K562 (cell line): Measurements from ENCODE around the gene SYT1.

ENCODE experiments used
- BRCA1 ChIP-seq, 2 experiments: fragments of 450-650 bp in 1 of 2; sonication (generic) in 1 of 2; formaldehyde crosslinking in 1 of 2; IDR thresholded peaks; 2 replicates each; pipeline versions ENCODE4 v1.5.0 to v1.6.1; 2017 to 2020; ENCODE audit warnings: mild to moderate bottlenecking in 1 of 2, missing genetic modification reagents in 1 of 2
- CBX1 ChIP-seq: sonication (generic); IDR thresholded peaks from 2 replicates; pipeline ENCODE4 v1.6.1; 2016; ENCODE audit warnings: antibody characterized with exemption, low read depth, mild to moderate bottlenecking
- EZH2 ChIP-seq: IDR thresholded peaks from 2 replicates; pipeline ENCODE4 v1.6.1; 2012; ENCODE audit warnings: low read depth, mild to moderate bottlenecking, inconsistent platforms, low read length, borderline replicate concordance
- MED1 ChIP-seq: sonication (generic); formaldehyde crosslinking; IDR thresholded peaks from 2 replicates; pipeline ENCODE4 v1.8.1; 2023; ENCODE audit warnings: missing genetic modification reagents, borderline replicate concordance
- TRIM24 ChIP-seq, 2 experiments: fragments of 450-650 bp; IDR thresholded peaks; 2 replicates each; pipeline ENCODE4 v1.6.1; 2016
- ZNF165 ChIP-seq: fragments of 250-450 bp; sonication (Bioruptor Pico); IDR thresholded peaks from 2 replicates; pipeline ENCODE4 v1.4.0; 2020; ENCODE audit warnings: borderline replicate concordance
- ZNF184 ChIP-seq: sonication (generic); formaldehyde crosslinking; IDR thresholded peaks from 2 replicates; pipeline ENCODE4 v1.5.0; 2020; ENCODE audit warnings: missing genetic modification reagents
- ZNF436 ChIP-seq: fragments of 250-450, 450-650 bp; sonication (Bioruptor Pico); formaldehyde crosslinking; IDR thresholded peaks from 2 replicates; pipeline ENCODE4 v1.7.0; 2020; ENCODE audit warnings: mild to moderate bottlenecking
- TF ChIP-seq, protein P1 (sequence below), 3 experiments: IDR thresholded peaks in 2 of 3; conservative IDR thresholded peaks in 1 of 3; 2 replicates each; pipeline ENCODE4 v1.5.1; 2011 to 2012; ENCODE audit warnings: low read length in 3 of 3, mild to moderate bottlenecking in 3 of 3, control low read depth in 2 of 3, improper control_type of control experiment in 1 of 3, inconsistent platforms in 1 of 3, low read depth in 1 of 3, mixed read lengths in 1 of 3, moderate library complexity in 1 of 3; ENCODE audit not compliant: insufficient read depth in 2 of 3
- TF ChIP-seq, protein P2 (sequence below): sonication (generic); formaldehyde crosslinking; IDR thresholded peaks from 2 replicates; pipeline ENCODE4 v1.8.1; 2023; ENCODE audit warnings: missing genetic modification reagents, mild to moderate bottlenecking, borderline replicate concordance
- TF ChIP-seq, protein P3 (sequence below): fragments of 250-450 bp; sonication (Bioruptor Pico); IDR thresholded peaks from 2 replicates; pipeline ENCODE4 v1.8.0; 2022; ENCODE audit warnings: inconsistent platforms, mild to moderate bottlenecking, moderate library complexity, borderline replicate concordance
- TF ChIP-seq, protein P4 (sequence below), 2 experiments: fragments of 450-650 bp; formaldehyde crosslinking in 1 of 2; IDR thresholded peaks; 2 replicates each; pipeline versions ENCODE4 v1.4.0 to v1.6.1; 2014 to 2020; ENCODE audit warnings: mild to moderate bottlenecking in 2 of 2, borderline replicate concordance in 1 of 2, low read depth in 1 of 2

DNA sequence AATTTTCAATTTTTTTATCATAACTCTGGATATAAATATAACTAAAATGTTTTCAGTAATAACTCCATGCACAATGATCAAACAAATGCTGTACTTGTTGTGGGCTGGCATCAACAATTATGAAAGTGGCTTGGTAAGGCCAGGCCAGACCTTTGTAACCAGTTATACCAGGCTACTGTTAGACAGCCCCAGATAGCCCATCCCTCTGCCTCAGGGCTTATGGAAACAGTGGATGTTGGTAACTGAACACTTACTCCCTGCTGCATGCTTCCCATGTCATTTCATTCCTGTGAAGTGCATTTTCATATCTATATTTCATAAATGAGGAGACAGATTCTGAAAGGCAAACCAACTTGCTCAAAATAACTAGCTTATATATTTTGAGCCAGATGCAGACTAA is 195.0 kb downstream of the SYT1 start:
- TF ChIP-seq, protein P1, sequence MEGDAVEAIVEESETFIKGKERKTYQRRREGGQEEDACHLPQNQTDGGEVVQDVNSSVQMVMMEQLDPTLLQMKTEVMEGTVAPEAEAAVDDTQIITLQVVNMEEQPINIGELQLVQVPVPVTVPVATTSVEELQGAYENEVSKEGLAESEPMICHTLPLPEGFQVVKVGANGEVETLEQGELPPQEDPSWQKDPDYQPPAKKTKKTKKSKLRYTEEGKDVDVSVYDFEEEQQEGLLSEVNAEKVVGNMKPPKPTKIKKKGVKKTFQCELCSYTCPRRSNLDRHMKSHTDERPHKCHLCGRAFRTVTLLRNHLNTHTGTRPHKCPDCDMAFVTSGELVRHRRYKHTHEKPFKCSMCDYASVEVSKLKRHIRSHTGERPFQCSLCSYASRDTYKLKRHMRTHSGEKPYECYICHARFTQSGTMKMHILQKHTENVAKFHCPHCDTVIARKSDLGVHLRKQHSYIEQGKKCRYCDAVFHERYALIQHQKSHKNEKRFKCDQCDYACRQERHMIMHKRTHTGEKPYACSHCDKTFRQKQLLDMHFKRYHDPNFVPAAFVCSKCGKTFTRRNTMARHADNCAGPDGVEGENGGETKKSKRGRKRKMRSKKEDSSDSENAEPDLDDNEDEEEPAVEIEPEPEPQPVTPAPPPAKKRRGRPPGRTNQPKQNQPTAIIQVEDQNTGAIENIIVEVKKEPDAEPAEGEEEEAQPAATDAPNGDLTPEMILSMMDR (IDR thresholded peaks at IDR 0.05 in 2 of 3, conservative IDR thresholded peaks at IDR 0.05 in 1 of 3; ENCODE audit: insufficient read depth in 2 of 3, low read depth in 1 of 3, low read length in 3 of 3), result no peak
- TF ChIP-seq ZNF184 (no peak), TRIM24 (IDR thresholded peaks at IDR 0.05) (no peak), MED1 (CRISPR knock-in tag) (no peak), ZNF436 (CRISPR knock-in tag) (no peak), ZNF165 (CRISPR knock-in tag) (no peak), EZH2 (no peak), CBX1 (no peak), BRCA1 (IDR thresholded peaks at IDR 0.05) (no peak), BRCA1 (CRISPR knock-in tag; IDR thresholded peaks at IDR 0.05) (no peak)
- TF ChIP-seq, protein P2, sequence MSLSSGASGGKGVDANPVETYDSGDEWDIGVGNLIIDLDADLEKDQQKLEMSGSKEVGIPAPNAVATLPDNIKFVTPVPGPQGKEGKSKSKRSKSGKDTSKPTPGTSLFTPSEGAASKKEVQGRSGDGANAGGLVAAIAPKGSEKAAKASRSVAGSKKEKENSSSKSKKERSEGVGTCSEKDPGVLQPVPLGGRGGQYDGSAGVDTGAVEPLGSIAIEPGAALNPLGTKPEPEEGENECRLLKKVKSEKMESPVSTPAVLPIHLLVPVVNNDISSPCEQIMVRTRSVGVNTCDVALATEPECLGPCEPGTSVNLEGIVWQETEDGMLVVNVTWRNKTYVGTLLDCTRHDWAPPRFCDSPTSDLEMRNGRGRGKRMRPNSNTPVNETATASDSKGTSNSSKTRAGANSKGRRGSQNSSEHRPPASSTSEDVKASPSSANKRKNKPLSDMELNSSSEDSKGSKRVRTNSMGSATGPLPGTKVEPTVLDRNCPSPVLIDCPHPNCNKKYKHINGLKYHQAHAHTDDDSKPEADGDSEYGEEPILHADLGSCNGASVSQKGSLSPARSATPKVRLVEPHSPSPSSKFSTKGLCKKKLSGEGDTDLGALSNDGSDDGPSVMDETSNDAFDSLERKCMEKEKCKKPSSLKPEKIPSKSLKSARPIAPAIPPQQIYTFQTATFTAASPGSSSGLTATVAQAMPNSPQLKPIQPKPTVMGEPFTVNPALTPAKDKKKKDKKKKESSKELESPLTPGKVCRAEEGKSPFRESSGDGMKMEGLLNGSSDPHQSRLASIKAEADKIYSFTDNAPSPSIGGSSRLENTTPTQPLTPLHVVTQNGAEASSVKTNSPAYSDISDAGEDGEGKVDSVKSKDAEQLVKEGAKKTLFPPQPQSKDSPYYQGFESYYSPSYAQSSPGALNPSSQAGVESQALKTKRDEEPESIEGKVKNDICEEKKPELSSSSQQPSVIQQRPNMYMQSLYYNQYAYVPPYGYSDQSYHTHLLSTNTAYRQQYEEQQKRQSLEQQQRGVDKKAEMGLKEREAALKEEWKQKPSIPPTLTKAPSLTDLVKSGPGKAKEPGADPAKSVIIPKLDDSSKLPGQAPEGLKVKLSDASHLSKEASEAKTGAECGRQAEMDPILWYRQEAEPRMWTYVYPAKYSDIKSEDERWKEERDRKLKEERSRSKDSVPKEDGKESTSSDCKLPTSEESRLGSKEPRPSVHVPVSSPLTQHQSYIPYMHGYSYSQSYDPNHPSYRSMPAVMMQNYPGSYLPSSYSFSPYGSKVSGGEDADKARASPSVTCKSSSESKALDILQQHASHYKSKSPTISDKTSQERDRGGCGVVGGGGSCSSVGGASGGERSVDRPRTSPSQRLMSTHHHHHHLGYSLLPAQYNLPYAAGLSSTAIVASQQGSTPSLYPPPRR (CRISPR knock-in tag), result no peak
- TF ChIP-seq, protein P3, sequence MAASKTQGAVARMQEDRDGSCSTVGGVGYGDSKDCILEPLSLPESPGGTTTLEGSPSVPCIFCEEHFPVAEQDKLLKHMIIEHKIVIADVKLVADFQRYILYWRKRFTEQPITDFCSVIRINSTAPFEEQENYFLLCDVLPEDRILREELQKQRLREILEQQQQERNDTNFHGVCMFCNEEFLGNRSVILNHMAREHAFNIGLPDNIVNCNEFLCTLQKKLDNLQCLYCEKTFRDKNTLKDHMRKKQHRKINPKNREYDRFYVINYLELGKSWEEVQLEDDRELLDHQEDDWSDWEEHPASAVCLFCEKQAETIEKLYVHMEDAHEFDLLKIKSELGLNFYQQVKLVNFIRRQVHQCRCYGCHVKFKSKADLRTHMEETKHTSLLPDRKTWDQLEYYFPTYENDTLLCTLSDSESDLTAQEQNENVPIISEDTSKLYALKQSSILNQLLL (CRISPR knock-in tag), result no peak
- TF ChIP-seq, protein P4, sequence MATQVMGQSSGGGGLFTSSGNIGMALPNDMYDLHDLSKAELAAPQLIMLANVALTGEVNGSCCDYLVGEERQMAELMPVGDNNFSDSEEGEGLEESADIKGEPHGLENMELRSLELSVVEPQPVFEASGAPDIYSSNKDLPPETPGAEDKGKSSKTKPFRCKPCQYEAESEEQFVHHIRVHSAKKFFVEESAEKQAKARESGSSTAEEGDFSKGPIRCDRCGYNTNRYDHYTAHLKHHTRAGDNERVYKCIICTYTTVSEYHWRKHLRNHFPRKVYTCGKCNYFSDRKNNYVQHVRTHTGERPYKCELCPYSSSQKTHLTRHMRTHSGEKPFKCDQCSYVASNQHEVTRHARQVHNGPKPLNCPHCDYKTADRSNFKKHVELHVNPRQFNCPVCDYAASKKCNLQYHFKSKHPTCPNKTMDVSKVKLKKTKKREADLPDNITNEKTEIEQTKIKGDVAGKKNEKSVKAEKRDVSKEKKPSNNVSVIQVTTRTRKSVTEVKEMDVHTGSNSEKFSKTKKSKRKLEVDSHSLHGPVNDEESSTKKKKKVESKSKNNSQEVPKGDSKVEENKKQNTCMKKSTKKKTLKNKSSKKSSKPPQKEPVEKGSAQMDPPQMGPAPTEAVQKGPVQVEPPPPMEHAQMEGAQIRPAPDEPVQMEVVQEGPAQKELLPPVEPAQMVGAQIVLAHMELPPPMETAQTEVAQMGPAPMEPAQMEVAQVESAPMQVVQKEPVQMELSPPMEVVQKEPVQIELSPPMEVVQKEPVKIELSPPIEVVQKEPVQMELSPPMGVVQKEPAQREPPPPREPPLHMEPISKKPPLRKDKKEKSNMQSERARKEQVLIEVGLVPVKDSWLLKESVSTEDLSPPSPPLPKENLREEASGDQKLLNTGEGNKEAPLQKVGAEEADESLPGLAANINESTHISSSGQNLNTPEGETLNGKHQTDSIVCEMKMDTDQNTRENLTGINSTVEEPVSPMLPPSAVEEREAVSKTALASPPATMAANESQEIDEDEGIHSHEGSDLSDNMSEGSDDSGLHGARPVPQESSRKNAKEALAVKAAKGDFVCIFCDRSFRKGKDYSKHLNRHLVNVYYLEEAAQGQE (IDR thresholded peaks at IDR 0.05; ENCODE audit: borderline replicate concordance), result no peak
- TF ChIP-seq, protein P4 (CRISPR knock-in tag; IDR thresholded peaks at IDR 0.05; ENCODE audit: low read depth), result no peak
